Stimulated activated CD8-positive, alpha-beta memory T cell treated with anti-CD3 and anti-CD28 coated beads, Interleukin-12 subunit alpha, Interleukin-12 subunit beta, amount 100 ng/mL, for 1 hour (primary cell): Measurements from ENCODE around the gene MEP1A.
"Not testable (repeated sequence)": the region's sequence is repeated elsewhere in the genome, so short reads cannot be mapped to it uniquely, and the experiment has no call there.

ENCODE experiments used
- DNase-seq: peaks from one replicate; pipeline ENCODE4 v3.0.0-alpha.2; 2020; ENCODE audit warnings: low read depth

Gene MEP1A

DNA sequence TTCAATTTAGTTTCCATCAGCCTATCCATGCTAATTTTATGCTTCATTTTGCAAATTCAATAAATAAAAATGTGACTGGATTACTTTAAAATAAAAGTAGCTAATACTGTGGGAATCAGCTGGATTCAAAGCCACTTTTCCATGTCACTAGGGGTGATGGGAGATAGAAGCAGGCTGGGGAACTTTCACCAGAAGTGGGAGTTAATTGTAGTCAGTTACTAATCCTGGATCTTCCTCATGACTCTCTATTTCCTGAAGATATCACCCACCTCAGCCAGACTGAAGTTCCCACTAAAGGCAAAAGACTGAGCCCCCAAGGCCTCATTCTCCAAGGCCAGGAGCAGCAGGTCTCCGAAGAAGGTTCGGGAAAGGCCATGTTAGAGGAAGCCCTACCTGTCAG, 41.8 kb downstream of the MEP1A start:
- not testable (repeated sequence) for DNase-seq

GRCh38 chr6:46838033-46838432, 44.8 kb downstream of the MEP1A start:
- DNase-seq, result no peak

DNA sequence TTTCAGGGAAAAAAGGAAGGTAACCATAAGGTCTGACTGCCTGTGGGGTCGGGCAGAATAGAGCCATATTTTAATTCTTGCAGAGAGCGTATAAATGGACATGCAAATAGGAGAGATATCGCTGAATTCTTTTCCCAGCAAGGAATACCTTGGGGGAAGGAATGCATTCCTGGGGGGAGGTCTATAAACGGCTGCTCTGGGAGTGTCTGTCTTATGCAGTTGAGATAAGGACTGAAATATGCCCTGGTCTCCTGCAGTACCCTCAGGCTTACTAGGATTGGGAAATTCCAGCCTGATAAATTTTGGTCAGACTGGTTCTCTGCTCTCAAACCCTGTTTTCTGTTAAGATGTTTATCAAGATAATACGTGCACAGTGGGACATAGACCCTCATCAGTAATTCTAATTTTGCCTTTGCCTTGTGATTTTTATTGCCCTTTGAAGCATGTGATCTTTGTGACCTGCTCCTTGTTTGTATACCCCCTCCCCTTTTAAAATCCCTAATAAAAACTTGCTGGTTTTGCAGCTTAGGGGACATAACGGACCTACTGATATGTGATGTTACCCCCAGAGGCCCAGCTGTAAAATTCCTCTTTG, 49.2 kb downstream of the MEP1A start:
- DNase-seq, result not testable (repeated sequence)

DNA sequence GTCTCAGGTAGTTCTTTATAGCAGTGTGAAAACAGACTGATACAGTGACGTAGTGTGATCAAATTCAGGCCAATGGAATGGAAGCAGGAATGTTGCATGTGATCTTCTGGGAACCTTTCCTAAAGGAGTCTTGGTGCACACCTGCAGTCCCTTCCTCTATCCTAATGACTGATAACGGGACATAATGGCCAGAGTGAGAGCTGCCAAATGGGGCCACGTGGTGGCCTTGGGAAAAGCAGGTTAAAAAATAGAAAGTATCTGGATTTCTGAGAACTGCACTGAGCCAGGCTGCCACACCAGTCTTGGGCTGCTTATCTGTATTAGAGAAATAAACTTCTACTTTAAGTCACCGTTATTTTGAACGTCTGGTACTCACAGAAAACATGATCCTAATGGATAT, 51.9 kb downstream of the MEP1A start:
- DNase-seq, result no peak

DNA sequence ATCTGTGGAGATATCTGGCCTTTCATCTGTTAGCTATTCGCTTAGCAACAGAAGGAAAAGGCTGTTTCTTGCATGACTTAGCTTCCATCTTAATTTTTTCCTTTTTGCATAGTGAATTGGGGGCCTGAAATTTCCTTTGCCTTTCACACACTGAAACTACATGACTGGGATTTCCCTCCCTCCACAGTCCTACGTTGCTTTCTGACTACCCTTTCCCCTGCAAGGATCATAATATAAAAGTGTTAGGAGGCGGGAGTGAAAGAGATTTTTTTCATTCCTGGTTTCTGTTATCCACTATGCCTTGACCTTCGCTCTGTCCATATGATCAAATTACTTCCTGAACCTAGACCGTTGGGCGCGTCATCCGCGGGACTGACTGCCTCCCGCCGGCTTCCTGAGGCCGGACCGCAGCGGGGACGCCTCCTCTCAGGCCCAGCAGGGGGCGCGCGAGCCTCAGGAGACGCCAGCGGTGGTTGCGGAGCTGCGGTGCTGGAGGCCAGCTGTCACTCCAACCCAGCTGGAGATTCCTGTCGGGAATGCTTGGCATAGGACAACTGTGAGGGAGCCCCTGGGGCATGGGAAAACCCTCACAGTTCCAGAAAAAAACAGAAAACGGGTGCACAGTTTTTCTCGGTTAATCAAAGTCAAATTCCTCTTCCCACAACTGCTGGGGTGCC, 55.6 kb downstream of the MEP1A start:
- DNase-seq, result peak; percentile 20

DNA sequence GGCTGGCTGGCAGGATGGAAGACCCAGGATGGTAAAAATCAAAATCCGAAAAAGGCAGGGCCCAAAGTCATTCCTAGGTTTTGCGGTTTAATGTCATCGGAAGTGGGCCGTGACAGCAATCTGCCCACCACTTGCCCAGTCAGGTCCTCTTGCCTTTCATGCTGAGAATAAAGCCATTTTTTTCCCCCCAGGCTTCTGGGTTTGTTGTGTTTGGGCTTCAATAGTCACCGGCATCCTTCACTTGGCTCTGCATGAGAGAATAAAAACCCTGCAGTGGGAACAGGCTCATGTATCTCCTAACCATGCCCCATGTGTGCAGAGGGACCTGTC, 56.1 kb downstream of the MEP1A start:
- DNase-seq, result no peak

DNA sequence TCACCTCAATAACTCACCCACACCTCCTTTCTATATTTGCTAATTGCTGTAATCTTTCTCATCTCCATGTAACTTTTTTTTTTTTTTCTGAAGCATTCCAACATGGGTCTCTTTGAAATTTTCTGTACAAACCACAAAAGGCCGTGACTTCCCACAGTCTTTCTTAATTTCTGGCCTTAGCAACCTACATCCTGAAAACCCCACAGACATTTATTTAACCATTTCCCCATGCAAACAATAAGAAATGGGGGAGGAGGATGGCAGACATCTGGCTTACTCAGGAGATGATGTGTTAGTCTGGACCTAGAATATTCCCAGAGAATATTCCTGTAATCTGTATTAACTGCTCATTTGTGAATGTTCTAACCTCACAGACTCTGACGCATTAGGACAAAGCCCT, 57.6 kb downstream of the MEP1A start:
- no peak for DNase-seq

DNA sequence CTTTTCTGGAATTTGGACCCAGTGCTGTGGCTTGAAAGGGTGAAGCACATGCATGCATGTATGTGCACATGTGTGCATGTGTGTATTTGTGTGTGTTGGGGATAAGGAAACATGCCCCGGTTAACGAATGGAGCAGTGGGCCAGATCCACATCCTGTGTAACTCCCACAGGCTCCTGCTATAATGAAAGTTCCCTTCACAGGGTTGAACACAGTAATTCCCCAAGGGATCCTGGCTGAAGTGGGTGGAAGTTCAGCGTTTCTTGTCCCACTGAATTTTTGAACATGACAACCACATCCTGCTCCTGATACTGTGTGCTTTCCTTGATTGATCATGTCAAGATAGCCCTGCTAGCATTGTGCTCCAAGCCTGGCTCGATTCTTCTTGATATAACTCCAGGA, 58.4 kb downstream of the MEP1A start:
- DNase-seq, result not testable (repeated sequence)

DNA sequence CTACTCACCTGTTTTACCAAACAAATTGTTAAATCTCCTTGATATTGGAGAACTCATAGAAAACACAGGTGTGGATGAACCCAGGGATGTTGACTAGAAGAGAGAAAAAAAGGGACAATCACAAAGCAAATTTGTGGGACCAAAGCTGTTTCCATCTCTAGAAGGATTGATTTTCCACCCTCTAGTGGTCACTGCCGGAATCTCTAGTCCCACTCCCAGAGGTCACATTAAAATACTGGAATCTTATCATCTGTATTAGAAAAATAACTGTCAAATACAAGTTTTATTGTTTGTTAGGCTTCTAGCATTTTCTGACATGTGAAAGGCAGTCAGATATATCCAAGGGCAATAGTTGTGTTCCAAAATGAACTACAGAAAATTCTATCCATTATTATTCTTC, 62.8 kb downstream of the MEP1A start:
- not testable (repeated sequence) for DNase-seq

DNA sequence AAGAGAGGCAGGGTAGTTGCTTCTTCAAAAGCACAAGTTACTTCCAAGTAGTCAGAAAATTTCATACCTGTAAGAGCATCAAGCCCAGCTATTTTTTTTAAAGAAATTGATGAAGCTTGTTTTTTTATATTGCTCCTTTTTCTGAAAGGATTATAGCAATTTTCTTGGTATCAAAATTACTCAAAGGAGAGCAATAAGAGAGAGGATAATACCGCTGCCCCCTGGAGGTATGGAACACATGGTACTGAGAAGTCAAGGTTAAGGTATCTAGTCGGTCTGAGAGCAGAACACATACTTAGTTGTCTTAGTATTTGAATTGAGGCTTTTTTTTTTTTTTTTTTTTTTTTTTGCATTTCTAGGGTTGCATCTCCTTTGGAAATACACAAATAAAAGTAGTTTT, 69.2 kb downstream of the MEP1A start:
- DNase-seq, result no peak

DNA sequence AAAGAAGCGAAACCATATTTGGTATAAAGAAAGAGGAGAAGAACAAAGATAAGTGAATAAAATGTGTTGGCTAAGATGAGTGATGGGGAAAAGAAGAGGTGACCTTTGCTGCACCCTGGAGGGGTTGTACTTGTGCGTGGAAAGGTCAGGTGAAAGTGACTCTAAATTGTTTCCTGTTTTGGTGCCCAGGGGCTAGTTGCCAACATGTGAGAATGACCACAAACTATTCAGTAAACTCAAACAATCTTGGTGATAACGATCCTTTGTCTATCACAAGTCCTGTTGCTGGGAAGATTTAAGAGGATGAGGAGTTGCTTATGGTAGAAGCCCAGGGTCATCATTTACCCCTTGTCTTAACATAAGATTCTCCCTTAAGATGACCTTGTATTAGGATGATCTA, 70.6 kb downstream of the MEP1A start:
- DNase-seq, result no peak

DNA sequence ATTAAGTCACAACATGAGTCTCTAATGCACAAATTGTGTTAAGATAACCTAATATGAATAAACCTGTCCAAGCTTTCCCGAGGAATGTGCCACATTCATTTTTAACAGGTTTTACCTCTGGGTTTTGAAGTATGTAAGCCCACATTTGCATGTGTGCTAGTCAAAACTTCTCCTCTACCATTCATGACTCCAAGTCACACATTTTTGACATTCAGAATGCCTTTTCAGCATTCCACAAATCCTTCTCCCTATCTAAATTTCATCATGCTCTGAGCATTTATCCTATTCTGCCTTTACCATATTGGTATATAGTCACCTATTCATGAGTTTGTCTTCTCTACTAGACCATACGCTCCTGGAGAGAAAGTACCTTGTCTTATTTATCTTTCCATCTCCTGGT, 72.0 kb downstream of the MEP1A start:
- no peak for DNase-seq

GRCh38 chr6:46867411-46867810, 74.2 kb downstream of the MEP1A start:
- no peak for DNase-seq

DNA sequence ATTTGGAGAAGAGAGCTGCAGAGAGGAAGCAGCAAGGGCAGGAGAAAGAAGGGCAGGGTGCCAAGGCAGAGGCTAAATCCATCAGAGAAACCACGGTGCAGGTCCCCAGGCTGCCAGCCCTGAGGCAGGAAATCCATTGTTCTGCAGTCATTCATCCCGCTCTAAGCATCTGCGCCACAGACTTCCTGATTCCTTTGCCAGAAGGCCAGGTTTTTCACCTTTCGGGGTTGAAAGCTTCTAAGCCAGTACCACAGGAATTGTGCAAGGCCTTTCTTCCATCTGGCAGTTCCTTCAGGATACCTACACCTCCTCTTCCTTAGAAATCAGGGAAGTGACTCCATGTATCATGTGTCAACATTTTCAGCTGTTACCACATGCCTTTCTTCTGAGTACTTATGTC, 82.9 kb downstream of the MEP1A start:
- DNase-seq, result no peak

DNA sequence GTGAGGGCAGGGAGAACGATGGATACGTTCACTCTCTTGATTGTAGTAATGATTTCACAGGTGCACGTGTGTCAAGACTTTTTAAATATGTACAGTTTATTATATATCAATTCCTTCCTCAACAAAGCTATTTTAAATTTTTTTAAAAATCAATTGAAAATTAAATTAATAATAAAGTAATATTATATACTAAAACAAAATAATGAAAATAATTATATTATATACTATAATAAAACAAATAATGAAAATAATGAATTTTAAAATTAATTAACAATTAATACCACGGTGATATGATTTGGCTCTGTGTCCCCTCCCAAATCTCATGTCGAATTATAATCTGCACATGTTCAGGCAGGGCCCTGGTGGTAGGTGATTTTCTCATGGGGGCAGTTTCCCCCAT, 85.8 kb downstream of the MEP1A start:
- DNase-seq, result no peak

- DNase-seq, result no peak
These were observed 89.5 kb downstream of the MEP1A start for GRCh38 chr6:46882645-46883044.

DNA sequence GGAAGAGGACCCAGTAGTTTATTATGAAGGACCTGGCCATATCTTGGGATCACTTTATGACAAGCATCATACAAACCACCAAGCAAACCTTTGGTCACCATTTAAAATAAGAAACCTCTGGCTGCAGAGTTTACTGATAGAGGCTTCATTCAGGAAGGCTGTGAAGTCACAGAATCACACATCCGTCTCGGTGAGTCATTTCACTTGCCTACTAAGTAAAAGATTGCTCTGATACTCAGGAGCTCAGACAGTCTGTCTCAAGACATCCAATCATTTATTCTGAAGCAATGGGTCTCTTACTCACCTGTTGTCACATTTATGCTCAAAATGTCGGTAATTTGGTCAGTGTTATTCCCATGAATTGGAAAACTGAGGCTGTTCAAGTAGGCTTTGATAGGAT, 94.8 kb downstream of the MEP1A start:
- DNase-seq, result no peak

GRCh38 chr6:46888578-46888977, 95.4 kb downstream of the MEP1A start:
- no peak for DNase-seq
